ENCODE results near the gene TRIM71.

Gene TRIM71

GRCh38 chr3:32890420-32891276, 72.9 kb downstream of the TRIM71 start:
- no peak for TF ChIP-seq POLR2AphosphoS5 (IDR thresholded peaks at IDR 0.05; ENCODE audit: low read depth, low read length)
- no peak for TF ChIP-seq REST (IDR thresholded peaks at IDR 0.05; ENCODE audit: insufficient read depth in 1 of 2, low read depth in 2 of 2, low read length in 2 of 2)
- TF ChIP-seq FOXP2 (optimal IDR thresholded peaks at IDR 0.05; ENCODE audit: borderline replicate concordance, extremely low read depth, extremely low read length, insufficient read depth), result no peak
- TF ChIP-seq TAF1 (IDR thresholded peaks at IDR 0.05; ENCODE audit: borderline replicate concordance, insufficient read depth, low read length), result no peak
- TF ChIP-seq SIN3A (IDR thresholded peaks at IDR 0.05; ENCODE audit: borderline replicate concordance, insufficient read depth, low read length), result no peak

DNA sequence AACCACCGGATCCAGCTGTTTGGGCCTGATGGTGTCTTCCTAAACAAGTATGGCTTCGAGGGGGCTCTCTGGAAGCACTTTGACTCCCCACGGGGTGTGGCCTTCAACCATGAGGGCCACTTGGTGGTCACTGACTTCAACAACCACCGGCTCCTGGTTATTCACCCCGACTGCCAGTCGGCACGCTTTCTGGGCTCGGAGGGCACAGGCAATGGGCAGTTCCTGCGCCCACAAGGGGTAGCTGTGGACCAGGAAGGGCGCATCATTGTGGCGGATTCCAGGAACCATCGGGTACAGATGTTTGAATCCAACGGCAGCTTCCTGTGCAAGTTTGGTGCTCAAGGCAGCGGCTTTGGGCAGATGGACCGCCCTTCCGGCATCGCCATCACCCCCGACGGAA, 73.6 kb downstream of the TRIM71 start:
- TF ChIP-seq POLR2AphosphoS5 (IDR thresholded peaks at IDR 0.05; ENCODE audit: low read depth, low read length) (no peak), FOXP2 (optimal IDR thresholded peaks at IDR 0.05; ENCODE audit: borderline replicate concordance, extremely low read depth, extremely low read length, insufficient read depth) (no peak), TAF1 (IDR thresholded peaks at IDR 0.05; ENCODE audit: borderline replicate concordance, insufficient read depth, low read length) (no peak), SIN3A (IDR thresholded peaks at IDR 0.05; ENCODE audit: borderline replicate concordance, insufficient read depth, low read length) (no peak)

DNA sequence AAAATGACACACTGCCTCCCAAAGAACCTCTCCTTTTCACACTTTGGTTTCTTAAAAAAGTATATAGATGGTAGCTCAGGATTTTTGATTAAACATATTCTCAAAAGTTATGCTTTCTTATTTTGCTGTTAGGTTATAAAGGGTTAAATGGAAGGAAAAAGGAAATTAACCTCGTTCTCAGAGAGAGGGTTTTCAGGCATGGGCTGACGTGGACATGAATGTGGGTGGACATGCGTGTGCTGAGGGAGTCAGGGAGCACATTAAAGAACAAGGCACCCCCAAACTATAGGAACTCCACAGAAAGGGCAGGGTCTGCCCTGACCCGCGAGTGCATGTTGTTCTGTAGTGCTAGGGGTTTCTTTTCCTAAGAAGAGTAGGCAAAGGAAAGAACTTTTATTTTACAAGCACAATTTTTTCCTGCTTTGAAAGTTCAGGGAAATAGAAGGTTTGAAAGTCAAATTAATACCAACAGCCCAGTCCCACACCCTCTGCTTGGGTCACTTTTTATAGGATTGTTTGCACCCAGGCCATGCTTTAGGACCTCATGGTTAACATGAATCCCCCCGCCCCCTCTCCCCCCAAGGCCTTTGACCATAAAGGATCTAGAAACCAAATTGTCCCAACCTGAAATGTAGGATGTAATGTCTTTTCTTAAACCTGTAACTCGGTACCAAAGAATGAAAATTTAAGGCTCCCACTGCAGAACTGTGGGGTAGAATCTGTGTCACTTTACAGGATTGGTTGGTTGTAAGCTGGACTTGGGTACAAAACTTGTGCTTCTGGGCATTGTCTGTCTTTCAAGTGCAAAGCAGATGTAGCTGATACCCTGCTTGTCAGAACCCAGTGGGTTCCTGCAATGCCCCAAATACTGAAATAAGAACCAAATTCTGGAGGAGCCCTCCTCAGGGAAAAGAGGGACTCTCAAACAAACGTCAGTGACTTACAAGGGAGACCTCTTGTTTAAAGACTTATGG, 75.1 kb downstream of the TRIM71 start:
- no peak for TF ChIP-seq SIN3A (IDR thresholded peaks at IDR 0.05; ENCODE audit: borderline replicate concordance, insufficient read depth, low read length)
- no peak for TF ChIP-seq POLR2AphosphoS5 (IDR thresholded peaks at IDR 0.05; ENCODE audit: low read depth, low read length)
- no peak for TF ChIP-seq FOXP2 (optimal IDR thresholded peaks at IDR 0.05; ENCODE audit: borderline replicate concordance, extremely low read depth, extremely low read length, insufficient read depth)
- TF ChIP-seq REST (IDR thresholded peaks at IDR 0.05; ENCODE audit: insufficient read depth in 1 of 2, low read depth in 2 of 2, low read length in 2 of 2), result no peak
- TF ChIP-seq TAF1 (IDR thresholded peaks at IDR 0.05; ENCODE audit: borderline replicate concordance, insufficient read depth, low read length), result no peak

DNA sequence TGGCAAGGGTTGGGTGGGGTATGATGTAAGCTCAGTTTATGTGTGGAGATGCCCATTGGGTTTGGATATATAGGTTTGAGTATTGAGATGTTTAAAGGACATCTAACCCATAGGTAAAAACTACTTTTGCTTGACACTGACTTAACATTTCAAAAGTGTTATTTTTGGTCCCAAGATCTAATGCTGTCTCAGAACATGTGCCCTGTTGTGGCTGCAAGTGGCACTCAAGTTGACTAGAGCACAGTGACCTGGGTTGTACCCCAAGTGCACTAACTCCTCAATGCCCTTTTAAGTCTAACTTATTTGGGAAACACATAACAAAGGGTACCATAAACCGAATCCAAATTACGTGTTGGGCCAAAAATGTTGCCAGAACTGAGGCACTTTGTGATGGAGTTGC, 77.2 kb downstream of the TRIM71 start:
- TF ChIP-seq TAF1 (IDR thresholded peaks at IDR 0.05; ENCODE audit: borderline replicate concordance, insufficient read depth, low read length), result no peak
- no peak for TF ChIP-seq FOXP2 (optimal IDR thresholded peaks at IDR 0.05; ENCODE audit: borderline replicate concordance, extremely low read depth, extremely low read length, insufficient read depth)
- TF ChIP-seq POLR2AphosphoS5 (IDR thresholded peaks at IDR 0.05; ENCODE audit: low read depth, low read length), result no peak
- TF ChIP-seq REST (IDR thresholded peaks at IDR 0.05; ENCODE audit: insufficient read depth in 1 of 2, low read depth in 2 of 2, low read length in 2 of 2), result no peak
- no peak for TF ChIP-seq SIN3A (IDR thresholded peaks at IDR 0.05; ENCODE audit: borderline replicate concordance, insufficient read depth, low read length)

- TF ChIP-seq TAF1 (IDR thresholded peaks at IDR 0.05; ENCODE audit: borderline replicate concordance, insufficient read depth, low read length) (no peak), SIN3A (IDR thresholded peaks at IDR 0.05; ENCODE audit: borderline replicate concordance, insufficient read depth, low read length) (no peak), FOXP2 (optimal IDR thresholded peaks at IDR 0.05; ENCODE audit: borderline replicate concordance, extremely low read depth, extremely low read length, insufficient read depth) (no peak), REST (IDR thresholded peaks at IDR 0.05; ENCODE audit: insufficient read depth in 1 of 2, low read depth in 2 of 2, low read length in 2 of 2) (no peak), POLR2AphosphoS5 (IDR thresholded peaks at IDR 0.05; ENCODE audit: low read depth, low read length) (no peak)
These were observed 77.9 kb downstream of the TRIM71 start for GRCh38 chr3:32895701-32896100.

All from PFSK-1 (cell line).